Keratinocyte (primary cell): ENCODE results near the gene WDCP. TPM values are rescaled to one million over a fixed set of nuclear protein-coding genes. Genes with fewer than 3 reads are reported as not detected.

Experiments used
- DNase-seq: peaks from one replicate; pipeline ENCODE4 v3.0.0-alpha.2; 2011; ENCODE audit warnings: low read depth, missing footprints, low spot score
- FAIRE-seq: peaks from 2 replicates; lab custom pipeline; 2011; peaks lifted over from hg19 to GRCh38; lab: Jason Lieb, UNC
- H2AFZ ChIP-seq: 2 replicates; pipeline ENCODE4 v1.6.0; 2012; ENCODE audit warnings: low read length, control low read depth, inconsistent platforms; ENCODE audit not compliant: control insufficient read depth
- H3K27ac ChIP-seq: 2 replicates; pipeline ENCODE4 v1.5.1; 2011; ENCODE audit warnings: low read length; ENCODE audit not compliant: control insufficient read depth, insufficient read depth
- H3K27me3 ChIP-seq: 3 replicates; pipeline ENCODE4 v1.6.0; 2011; ENCODE audit warnings: low read length; ENCODE audit not compliant: control insufficient read depth, insufficient read depth; ENCODE audit errors: extremely low read depth
- H3K36me3 ChIP-seq, 2 experiments: 2 replicates in 1 of 2; 3 replicates in 1 of 2; pipeline ENCODE4 v1.5.1; 2011; ENCODE audit warnings: low read length in 2 of 2, mild to moderate bottlenecking in 1 of 2; ENCODE audit not compliant: control insufficient read depth in 2 of 2, insufficient read depth in 2 of 2; ENCODE audit errors: extremely low read depth in 1 of 2
- H3K4me1 ChIP-seq: 3 replicates; pipeline ENCODE4 v1.5.1; 2011; ENCODE audit warnings: low read length; ENCODE audit not compliant: control insufficient read depth, insufficient read depth; ENCODE audit errors: extremely low read depth
- H3K4me2 ChIP-seq: 3 replicates; pipeline ENCODE4 v1.6.0; 2011; ENCODE audit warnings: low read depth, low read length; ENCODE audit not compliant: control insufficient read depth, insufficient read depth; ENCODE audit errors: extremely low read depth
- H3K4me3 ChIP-seq, 3 experiments: fragments of 200-600 bp in 1 of 3; sonication (generic) in 1 of 3; 2 replicates in 2 of 3; 3 replicates in 1 of 3; pipeline ENCODE4 v1.5.1; 2011 to 2016; ENCODE audit warnings: low read length in 3 of 3, mild to moderate bottlenecking in 3 of 3, control low read depth in 2 of 3, inconsistent platforms in 1 of 3, low read depth in 1 of 3, mixed read lengths in 1 of 3, mixed run types in 1 of 3, moderate library complexity in 1 of 3; ENCODE audit not compliant: control insufficient read depth in 2 of 3, insufficient read depth in 2 of 3; ENCODE audit errors: extremely low read depth in 1 of 3
- H3K79me2 ChIP-seq: 2 replicates; pipeline ENCODE4 v1.6.0; 2012; ENCODE audit warnings: low read length; ENCODE audit not compliant: control insufficient read depth, insufficient read depth
- H3K9ac ChIP-seq: 3 replicates; pipeline ENCODE4 v1.6.0; 2011; ENCODE audit warnings: low read length; ENCODE audit not compliant: control insufficient read depth, insufficient read depth; ENCODE audit errors: extremely low read depth
- H3K9me1 ChIP-seq: 3 replicates; pipeline ENCODE4 v1.6.0; 2011; ENCODE audit warnings: low read length; ENCODE audit not compliant: control insufficient read depth, insufficient read depth; ENCODE audit errors: extremely low read depth
- H3K9me3 ChIP-seq: 2 replicates; pipeline ENCODE4 v1.5.1; 2012; ENCODE audit warnings: low read depth, low read length; ENCODE audit not compliant: control insufficient read depth
- H4K20me1 ChIP-seq: 3 replicates; pipeline ENCODE4 v1.6.0; 2011; ENCODE audit warnings: low read length; ENCODE audit not compliant: control insufficient read depth, insufficient read depth; ENCODE audit errors: extremely low read depth
- CTCF ChIP-seq, 3 experiments: IDR thresholded peaks in 1 of 3; conservative IDR thresholded peaks in 1 of 3; optimal IDR thresholded peaks in 1 of 3; 2 replicates in 2 of 3; 3 replicates in 1 of 3; pipeline versions ENCODE3 to v1.5.1; 2011; ENCODE audit warnings: low read length in 3 of 3, mild to moderate bottlenecking in 3 of 3, moderate library complexity in 2 of 3, control low read depth in 1 of 3, inconsistent platforms in 1 of 3; ENCODE audit not compliant: insufficient read depth in 2 of 3; ENCODE audit errors: extremely low read depth in 1 of 3
- EZH2 ChIP-seq: IDR thresholded peaks from one replicate; pipeline ENCODE4 v1.6.1; 2012; ENCODE audit warnings: inconsistent platforms, mild to moderate bottlenecking, low read length, moderate library complexity
- dilution Hi-C: fragments of 300-500 bp; cut with MboI; formaldehyde crosslinking; loops from one replicate; pipeline ENCODE4 v1.7.0; 2020; ENCODE audit warnings: low sequenced_read_pairs; ENCODE audit not compliant: extremely low pct_ligation_motif_present
- polyA plus RNA-seq, 5 experiments: library from polyadenylated mRNA; depleted of rRNA in 3 of 5; stranded (reverse) in 3 of 5; stranded (forward) in 1 of 5; unstranded in 1 of 5; fragments of >200 nt; gene quantifications; 1 replicate in 1 of 5; 2 replicates in 3 of 5; 3 replicates in 1 of 5; pipeline versions ENCODE4 v1.2.1 to v1.2.3, GENCODE V29; 2011 to 2012; ENCODE audit warnings: missing spikeins in 2 of 5, low read depth in 1 of 5, low replicate concordance in 1 of 5

WDCP gene
- polyA plus RNA-seq, 1 donor (not counting 4 experiments of a cell fraction or from before 2014, with no cell fraction given), result 11.0 TPM

- no peak overlapping the region for H3K4me2 ChIP-seq
- H2AFZ ChIP-seq, result no peak overlapping the region
- DNase-seq, result no peak
- H3K9me1 ChIP-seq, result no peaks in the 10 kb centered on the region
- H3K79me2 ChIP-seq, result no peaks in the 10 kb centered on the region
- H3K4me3 ChIP-seq, result no peak overlapping the region
- FAIRE-seq, result no peak
- TF ChIP-seq EZH2, result no peak
- no peak for TF ChIP-seq CTCF (optimal IDR thresholded peaks at IDR 0.05 in 1 of 3, IDR thresholded peaks at IDR 0.05 in 1 of 3, conservative IDR thresholded peaks at IDR 0.05 in 1 of 3; ENCODE audit: extremely low read depth in 1 of 3, insufficient read depth in 2 of 3, low read length in 3 of 3)
- H3K9me3 ChIP-seq, result no peaks in the 10 kb centered on the region
- peaks cover 1% of the 10 kb centered on the region for H3K27me3 ChIP-seq
- no peak overlapping the region for H3K27ac ChIP-seq
- no peak overlapping the region for H3K9ac ChIP-seq
- H3K4me1 ChIP-seq, result peaks cover 12% of the 10 kb centered on the region
- dilution Hi-C loops, result no loop called here
- H3K36me3 ChIP-seq, result peaks cover 0 to 1% of the 10 kb centered on the region in 2 experiments
- no peaks in the 10 kb centered on the region for H4K20me1 ChIP-seq
Observed at GRCh38 chr2:24018241-24018640, 28.9 kb downstream of the WDCP start.

GRCh38 chr2:24017711-24018110 lies 29.5 kb downstream of the WDCP start:
- Histone ChIP-seq H3K9ac (no peak overlapping the region), H3K4me3 (no peak overlapping the region), H3K4me1 (peaks cover 12% of the 10 kb centered on the region), H3K36me3 (no peaks in the 10 kb centered on the region), H3K79me2 (no peaks in the 10 kb centered on the region), H4K20me1 (no peaks in the 10 kb centered on the region), H3K27ac (no peak overlapping the region), H3K9me3 (no peaks in the 10 kb centered on the region), H2AFZ (no peak overlapping the region), H3K27me3 (peaks cover 4% of the 10 kb centered on the region), H3K9me1 (no peaks in the 10 kb centered on the region), H3K4me2 (no peak overlapping the region)
- FAIRE-seq (no peak), DNase-seq (no peak)
- TF ChIP-seq CTCF (optimal IDR thresholded peaks at IDR 0.05 in 1 of 3, IDR thresholded peaks at IDR 0.05 in 1 of 3, conservative IDR thresholded peaks at IDR 0.05 in 1 of 3; ENCODE audit: extremely low read depth in 1 of 3, insufficient read depth in 2 of 3, low read length in 3 of 3) (no peak), EZH2 (no peak)
- dilution Hi-C loops, result no loop called here
